Activated naive CD8-positive, alpha-beta T cell (primary cell): ENCODE results near the gene PAPOLB.

Experiments used
- H3K27ac Mint-ChIP-seq: one replicate; pipeline ENCODE4 v1.8.0; 2021; ENCODE audit warnings: mixed read lengths
- H3K27me3 Mint-ChIP-seq: one replicate; pipeline ENCODE4 v1.8.0; 2021; ENCODE audit warnings: mixed read lengths
- H3K36me3 Mint-ChIP-seq: one replicate; pipeline ENCODE4 v1.8.0; 2021; ENCODE audit warnings: mixed read lengths
- H3K4me1 Mint-ChIP-seq: one replicate; pipeline ENCODE4 v1.8.0; 2021; ENCODE audit warnings: low read depth, mixed read lengths
- H3K4me3 Mint-ChIP-seq: one replicate; pipeline ENCODE4 v1.8.0; 2021; ENCODE audit warnings: mild to moderate bottlenecking, mixed read lengths
- H3K9me3 Mint-ChIP-seq: one replicate; pipeline ENCODE4 v1.8.0; 2021; ENCODE audit warnings: low read depth, mixed read lengths

Gene PAPOLB

DNA sequence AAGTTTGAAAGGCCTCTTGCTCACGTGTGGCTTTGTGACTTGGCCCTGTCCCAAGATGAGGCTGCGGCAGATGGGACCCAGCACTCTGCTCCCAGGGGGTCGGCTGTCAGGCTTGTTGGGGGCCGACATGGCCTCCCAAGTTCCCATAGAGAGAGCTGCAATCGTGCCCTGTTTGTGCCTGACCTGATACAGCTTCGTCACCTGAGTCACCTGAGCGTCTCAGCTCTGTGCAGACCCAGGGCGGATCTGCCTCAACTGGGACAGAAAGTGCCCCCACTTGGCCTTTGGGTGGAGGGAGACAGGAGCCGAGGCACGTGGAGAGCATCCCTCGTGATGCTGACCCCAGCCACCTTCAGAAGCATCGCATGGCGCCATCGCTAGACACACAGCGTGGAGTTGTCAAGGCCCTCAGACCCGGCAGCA is 21.7 kb downstream of the PAPOLB start:
- Mint-ChIP-seq H3K36me3 (no peaks in the 10 kb centered on the region), H3K27me3 (no peaks in the 10 kb centered on the region), H3K4me1 (no peaks in the 10 kb centered on the region), H3K4me3 (no peak overlapping the region), H3K27ac (no peak overlapping the region), H3K9me3 (no peaks in the 10 kb centered on the region)

DNA sequence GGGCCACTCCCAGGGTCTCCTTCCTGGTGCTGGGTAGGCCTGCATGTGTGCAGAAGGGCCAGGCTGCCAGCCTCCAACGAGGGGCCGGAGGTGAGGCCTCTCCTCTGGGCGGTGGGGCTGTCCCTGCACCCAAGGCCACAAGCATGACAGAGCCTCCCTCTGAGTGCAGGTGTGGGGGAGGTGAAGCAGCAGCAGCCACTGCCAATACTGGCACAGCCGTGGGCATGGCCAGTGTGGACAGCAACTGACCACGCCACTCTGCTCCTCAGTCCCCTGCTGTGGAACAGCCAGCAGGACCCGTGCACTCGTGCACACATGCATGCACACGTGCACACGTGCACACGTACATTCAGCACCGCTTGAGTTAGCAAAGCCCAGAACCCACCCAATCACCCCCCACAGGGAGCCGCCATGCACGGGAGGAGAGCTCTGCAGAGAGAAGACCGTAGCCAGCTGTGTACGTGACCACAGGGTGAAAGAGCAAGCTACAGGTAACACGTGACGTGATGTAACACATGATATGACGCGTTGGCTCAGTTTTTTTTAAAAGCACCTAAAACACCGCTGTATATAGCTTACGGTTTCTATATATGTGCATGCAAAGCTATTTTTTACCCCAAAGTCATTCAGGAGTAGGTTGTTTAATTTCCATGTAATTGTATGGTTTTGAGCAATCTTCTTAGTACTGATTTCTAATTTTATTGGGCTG is 23.1 kb downstream of the PAPOLB start:
- Mint-ChIP-seq H3K36me3 (no peaks in the 10 kb centered on the region), H3K4me3 (no peak overlapping the region), H3K4me1 (no peaks in the 10 kb centered on the region), H3K27me3 (no peaks in the 10 kb centered on the region), H3K9me3 (no peaks in the 10 kb centered on the region), H3K27ac (no peak overlapping the region)

DNA sequence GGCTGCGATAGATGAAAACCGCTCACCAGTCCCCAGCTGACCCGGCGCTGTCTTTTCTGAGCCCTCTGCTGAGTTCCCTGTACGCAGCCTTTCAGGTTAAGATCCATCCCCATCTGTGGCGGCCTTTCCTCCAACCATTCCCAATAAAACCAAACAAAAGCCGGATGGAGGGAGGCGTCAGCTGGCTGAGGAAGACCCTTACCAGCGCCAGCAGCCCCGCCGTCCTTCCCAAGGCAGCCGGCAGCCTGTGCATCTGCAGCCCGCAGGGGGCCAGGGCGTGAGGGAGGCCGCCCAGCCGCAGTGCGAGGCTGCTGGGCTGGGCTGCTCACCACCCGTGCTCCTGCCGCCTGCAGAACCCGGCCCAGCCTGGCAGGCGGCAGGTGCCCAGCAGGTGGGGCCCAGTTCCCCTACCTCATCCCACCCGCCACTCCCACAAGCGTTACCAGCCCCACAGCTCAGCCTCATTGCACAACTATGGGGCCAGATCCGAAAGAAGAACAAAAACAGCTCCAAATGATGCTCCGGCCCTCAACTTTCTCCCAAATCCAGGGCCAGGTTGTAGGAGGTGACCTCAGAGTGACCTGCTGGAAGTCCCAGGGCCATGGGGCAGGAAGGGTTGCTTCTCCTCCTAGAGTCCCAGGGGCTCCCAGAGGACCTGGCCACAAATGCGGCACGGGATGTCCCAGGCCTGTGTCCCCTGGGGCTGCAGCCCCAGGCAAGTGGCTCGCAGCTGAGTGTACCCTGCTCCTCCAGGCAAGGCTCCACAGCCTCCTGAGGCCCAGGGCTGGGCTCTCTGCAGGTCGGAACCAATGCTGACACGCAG is 23.8 kb downstream of the PAPOLB start:
- no peak overlapping the region for H3K4me3 Mint-ChIP-seq
- no peaks in the 10 kb centered on the region for H3K9me3 Mint-ChIP-seq
- no peak overlapping the region for H3K27ac Mint-ChIP-seq
- H3K4me1 Mint-ChIP-seq: no peaks in the 10 kb centered on the region
- H3K36me3 Mint-ChIP-seq: no peaks in the 10 kb centered on the region
- H3K27me3 Mint-ChIP-seq: no peaks in the 10 kb centered on the region

DNA sequence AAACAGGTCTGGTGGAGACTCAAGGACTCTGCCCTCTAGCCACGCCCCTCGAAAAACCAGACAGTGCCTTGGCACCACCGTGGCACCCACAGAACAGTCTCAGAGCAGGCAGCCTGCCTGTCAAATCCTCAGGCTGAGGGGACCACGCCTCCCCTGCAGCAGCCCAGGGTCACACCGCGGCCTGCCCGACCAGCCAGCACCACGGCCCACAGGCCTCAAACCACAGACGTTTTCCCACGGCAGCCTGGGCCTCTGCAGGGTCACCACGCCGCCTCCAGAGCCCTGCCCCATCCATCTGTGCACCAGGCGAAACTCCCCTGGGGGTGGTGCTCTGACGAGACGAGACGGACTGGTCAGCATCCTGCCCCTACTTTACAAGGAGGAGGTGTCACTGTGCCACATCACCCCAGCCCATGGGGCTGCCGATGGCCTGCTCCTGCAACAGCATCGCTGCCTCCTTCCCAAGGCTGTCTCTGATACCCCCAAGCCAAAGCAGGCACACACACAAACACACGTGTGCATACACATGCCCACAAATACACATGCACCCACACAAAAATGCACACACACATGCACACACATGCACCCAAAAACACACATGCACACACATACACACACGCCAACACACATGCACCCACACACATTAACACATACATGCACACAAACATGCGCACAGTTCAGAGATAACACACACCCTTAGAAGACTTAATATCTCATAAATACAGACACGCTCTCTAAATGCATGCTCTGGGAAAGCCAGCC is 24.6 kb downstream of the PAPOLB start:
- H3K36me3 Mint-ChIP-seq: no peaks in the 10 kb centered on the region
- H3K4me3 Mint-ChIP-seq: no peak overlapping the region
- H3K9me3 Mint-ChIP-seq: no peaks in the 10 kb centered on the region
- H3K27me3 Mint-ChIP-seq: no peaks in the 10 kb centered on the region
- no peaks in the 10 kb centered on the region for H3K4me1 Mint-ChIP-seq
- no peak overlapping the region for H3K27ac Mint-ChIP-seq

DNA sequence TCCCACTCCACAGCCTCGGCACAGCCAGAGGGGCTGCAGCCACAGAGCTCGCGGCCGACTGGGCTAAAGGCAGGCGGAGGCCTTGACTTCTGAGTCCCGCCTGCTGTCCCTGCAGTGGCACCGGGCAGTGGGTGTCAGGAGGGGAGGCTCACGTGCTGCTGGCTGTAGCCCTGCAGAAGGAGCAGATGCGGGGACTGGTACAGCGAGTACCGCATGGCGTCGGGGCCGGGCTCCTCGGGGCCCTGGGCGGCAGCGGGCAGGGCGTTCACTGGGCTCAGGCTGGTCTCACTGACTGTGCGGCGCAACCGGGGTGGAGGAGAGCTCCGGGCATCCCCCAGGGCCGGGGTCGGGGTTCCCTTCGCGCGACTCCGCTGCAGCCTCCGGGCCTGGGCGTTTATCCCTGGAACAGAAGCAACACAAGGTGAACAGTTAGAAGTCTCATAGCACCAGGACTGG is 25.6 kb downstream of the PAPOLB start:
- H3K36me3 Mint-ChIP-seq: no peaks in the 10 kb centered on the region
- no peak overlapping the region for H3K27ac Mint-ChIP-seq
- no peaks in the 10 kb centered on the region for H3K9me3 Mint-ChIP-seq
- no peaks in the 10 kb centered on the region for H3K27me3 Mint-ChIP-seq
- no peaks in the 10 kb centered on the region for H3K4me1 Mint-ChIP-seq
- no peak overlapping the region for H3K4me3 Mint-ChIP-seq

DNA sequence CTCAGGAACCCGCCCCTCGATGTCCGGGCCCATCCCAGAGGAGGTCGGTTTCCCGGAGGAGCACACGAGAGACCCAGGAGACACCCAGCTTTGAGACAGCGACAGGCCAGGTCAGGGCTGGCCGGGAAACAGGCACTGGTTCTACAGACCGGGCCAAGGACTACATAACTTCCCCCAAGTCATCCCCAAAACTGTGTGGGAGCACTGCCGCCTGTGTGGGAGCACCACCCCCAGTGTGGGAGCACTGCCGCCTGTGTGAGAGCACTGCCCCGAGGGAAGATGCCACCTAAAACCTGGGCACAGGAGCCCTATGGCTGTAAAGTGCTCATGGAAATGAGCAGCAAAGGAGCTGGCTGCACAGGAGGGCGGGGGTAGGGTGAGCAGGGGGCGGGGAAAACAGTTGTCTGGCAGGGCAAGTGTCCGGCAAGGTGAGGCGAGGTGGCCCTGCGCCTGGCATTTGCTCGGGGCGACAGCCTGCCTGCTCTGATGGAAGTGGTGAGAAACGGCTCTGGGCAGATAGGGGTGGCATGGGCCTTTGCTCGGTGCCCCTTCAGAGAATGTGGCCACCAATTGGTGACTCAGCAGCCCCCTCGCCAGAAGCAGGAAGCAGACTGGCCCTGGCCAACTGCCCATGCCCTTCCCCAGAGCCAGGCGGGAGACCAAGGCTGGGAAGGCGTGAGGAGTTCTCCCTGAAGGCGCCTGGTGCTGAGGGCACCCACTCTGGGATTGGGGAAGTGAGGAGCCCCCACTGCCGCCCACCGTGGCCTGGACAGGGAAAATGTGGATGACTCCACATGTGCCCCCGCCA is 26.2 kb downstream of the PAPOLB start:
- Mint-ChIP-seq H3K4me1 (no peaks in the 10 kb centered on the region), H3K4me3 (no peak overlapping the region), H3K27me3 (no peaks in the 10 kb centered on the region), H3K27ac (no peak overlapping the region), H3K9me3 (no peaks in the 10 kb centered on the region), H3K36me3 (no peaks in the 10 kb centered on the region)

DNA sequence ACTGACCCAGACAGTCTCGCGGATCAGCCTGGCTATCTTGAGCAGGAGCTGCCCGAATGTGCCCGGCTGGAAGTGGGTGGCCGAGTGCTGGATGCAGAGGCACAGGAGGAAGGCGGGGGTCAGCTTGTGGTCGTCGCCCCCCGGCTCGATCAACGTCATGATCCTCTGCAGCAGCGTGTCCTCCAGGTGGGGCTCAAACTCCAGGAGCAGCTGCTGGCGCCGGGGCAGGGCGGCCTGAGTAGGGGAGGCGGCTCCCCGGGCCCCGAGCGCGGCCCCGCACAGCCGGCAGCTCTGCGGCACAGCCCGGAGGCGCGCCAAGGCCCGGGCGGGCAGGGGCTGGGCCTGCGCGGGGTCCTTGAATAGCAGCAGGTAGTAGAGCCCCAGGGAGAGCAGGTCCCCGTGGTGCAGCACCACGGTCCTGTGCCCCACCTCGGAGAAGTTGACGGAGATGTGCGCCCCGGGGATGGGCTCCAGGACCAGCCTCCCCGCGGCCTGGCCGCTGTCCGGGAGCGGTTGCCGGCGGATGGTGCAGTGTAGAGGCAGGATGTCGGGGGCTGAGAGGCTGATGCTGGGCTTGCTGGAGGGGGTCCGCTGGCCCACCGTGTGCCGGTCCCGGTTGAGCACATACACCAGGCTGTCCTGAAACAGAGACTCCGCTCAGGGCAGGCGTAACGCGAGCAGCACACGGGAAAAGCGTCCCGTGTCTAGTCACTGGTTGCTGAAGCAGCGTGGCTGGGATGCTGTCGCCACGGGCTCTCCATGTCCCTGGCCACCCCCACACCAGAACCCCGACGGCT is 27.0 kb downstream of the PAPOLB start:
- Mint-ChIP-seq H3K9me3 (no peaks in the 10 kb centered on the region), H3K36me3 (no peaks in the 10 kb centered on the region), H3K27ac (no peak overlapping the region), H3K4me3 (no peak overlapping the region), H3K27me3 (no peaks in the 10 kb centered on the region), H3K4me1 (peaks cover 4% of the 10 kb centered on the region)

DNA sequence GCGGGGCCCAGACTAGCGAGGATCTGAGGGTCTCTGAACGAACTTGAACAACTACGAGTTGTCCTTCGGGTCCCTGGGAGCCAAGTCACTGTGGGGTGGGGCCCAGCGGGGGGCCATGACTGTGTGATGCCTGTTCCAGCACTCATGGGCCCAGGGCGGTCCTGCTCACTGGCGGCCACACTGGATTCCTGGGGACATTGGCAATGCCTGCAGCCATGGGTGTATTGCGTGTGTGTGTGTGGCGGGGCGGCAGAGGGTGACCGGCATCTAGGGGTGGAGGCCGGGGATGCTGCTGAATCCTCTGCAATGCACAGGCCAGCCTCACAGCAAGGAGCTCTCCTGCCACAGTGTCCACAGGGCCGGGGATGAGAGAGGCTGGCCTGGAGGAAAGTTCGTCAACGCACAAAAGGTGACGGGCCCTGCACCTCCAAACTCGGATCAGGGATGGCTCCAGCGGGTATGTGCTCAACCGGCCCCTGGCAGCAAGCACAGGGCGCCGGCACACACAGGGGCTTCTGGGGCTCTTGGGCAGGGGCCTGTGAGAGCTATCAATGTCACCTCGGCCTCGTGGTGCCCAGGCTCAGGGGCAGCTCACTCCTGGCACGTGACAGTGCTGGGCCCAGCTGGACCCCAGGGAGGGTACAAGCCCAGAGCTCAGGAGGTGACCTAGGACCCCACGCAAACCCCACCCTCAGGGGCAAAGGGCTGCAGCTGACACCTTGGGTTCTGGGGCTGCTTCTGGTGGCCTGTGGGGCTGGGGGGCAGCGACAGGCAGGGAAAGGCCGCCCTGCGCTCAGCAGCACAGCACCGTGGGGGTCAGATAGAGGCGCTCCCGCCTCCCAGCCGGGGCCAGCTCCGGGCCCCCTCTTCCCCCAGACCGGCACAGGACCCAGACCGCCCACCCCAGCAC is 27.9 kb downstream of the PAPOLB start:
- H3K4me1 Mint-ChIP-seq: peaks cover 4% of the 10 kb centered on the region
- H3K36me3 Mint-ChIP-seq: no peaks in the 10 kb centered on the region
- no peaks in the 10 kb centered on the region for H3K27me3 Mint-ChIP-seq
- H3K9me3 Mint-ChIP-seq: no peaks in the 10 kb centered on the region
- H3K27ac Mint-ChIP-seq: no peak overlapping the region
- H3K4me3 Mint-ChIP-seq: no peak overlapping the region

DNA sequence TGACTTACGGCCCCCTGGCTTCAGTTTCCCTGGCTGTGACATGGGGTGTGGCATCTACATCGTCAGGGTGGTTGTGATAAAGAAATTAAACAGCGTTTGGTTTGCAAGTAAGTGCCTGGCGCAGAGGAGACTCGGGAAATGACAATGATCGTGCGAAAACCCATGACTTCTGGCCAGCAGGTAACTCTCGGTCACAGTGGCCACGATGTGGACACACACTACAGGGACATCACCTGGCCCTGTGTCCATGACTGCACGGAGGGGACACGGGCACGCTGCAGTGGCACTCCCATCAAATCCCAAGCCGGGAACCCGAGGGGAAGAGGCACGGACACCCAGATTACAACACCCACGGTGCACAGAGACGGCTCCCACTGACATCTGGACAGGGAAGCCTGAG is 28.7 kb downstream of the PAPOLB start:
- H3K36me3 Mint-ChIP-seq: no peaks in the 10 kb centered on the region
- no peak overlapping the region for H3K4me3 Mint-ChIP-seq
- no peaks in the 10 kb centered on the region for H3K27me3 Mint-ChIP-seq
- no peaks in the 10 kb centered on the region for H3K9me3 Mint-ChIP-seq
- H3K4me1 Mint-ChIP-seq: peaks cover 4% of the 10 kb centered on the region
- no peak overlapping the region for H3K27ac Mint-ChIP-seq

DNA sequence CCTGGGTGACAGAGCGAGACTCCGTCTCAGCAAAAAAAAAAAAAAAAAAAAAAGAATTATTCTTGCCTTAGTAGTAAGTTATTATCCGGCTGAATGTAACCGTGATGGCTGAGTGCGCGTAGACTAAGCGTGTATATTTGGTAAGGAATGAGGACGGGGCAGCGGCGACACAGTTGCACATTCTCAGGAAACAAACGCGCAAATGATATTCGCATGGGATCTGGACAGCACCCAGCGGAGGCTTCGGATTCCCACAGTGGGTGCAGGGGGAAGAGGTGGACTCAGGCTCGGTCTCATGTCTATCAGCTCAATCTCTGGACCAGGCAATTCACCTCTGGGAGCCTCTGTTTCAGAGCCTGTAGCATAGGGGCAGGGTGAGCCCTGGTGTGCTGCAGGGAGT is 29.1 kb downstream of the PAPOLB start:
- Mint-ChIP-seq H3K4me1 (peaks cover 4% of the 10 kb centered on the region), H3K27me3 (no peaks in the 10 kb centered on the region), H3K36me3 (no peaks in the 10 kb centered on the region), H3K27ac (no peak overlapping the region), H3K4me3 (no peak overlapping the region), H3K9me3 (no peaks in the 10 kb centered on the region)

DNA sequence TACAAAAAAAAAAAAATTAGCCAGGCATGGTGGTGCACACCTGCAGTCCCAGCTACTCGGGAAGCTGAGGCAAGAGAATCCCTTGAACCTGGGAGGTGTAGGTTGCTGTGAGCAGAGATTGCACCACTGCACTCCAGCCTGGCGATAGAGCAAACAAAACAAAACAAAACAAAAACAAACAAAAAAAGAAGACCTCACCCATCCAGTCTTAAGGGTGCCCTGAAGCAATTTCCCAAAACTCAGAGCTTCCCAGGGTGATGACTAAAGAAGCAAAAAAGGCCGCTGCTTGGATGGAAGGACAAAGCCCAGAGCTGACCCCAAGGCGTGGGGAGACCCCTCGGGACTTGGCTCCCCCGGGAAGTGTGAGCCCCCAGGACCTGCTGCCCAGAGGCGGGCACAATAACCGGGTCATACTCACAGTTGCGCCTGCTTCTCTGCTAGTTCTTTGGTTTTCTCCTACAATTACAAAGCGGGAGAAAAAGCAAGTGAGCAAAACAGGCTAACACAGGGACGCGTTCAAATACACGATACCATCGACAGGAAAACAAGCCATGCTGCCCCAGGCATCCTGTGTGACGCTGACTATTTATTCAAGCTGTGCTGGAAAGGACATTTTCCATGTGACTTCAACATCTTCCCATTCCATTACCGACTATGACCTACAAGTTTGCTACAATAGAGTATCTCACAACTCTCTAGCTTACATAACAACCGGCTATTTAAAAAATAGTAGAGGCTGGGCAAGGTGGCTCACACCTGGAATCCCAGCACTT is 29.9 kb downstream of the PAPOLB start:
- Mint-ChIP-seq H3K27me3 (no peaks in the 10 kb centered on the region), H3K4me1 (peaks cover 4% of the 10 kb centered on the region), H3K27ac (no peak overlapping the region), H3K4me3 (no peak overlapping the region), H3K36me3 (no peaks in the 10 kb centered on the region), H3K9me3 (no peaks in the 10 kb centered on the region)

DNA sequence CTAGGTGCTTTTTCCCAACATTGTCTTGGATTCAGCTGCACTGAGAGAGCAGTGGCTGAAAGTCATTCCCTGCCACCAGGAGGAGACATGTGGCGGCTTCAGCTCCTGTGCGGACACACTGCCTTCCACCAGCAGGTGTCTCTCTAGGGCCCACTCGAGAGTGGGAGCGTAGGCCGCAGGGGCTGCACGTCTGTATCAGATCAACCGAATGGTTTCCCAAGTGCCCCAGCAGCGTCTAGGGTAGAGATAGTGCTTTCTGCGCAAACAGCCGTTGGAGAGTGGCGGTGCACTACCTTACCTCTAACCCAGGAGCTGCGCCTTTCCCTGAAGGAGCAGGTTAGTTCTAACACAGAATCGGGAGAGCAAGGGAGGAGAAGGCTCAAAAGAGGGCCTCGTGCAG is 31.7 kb downstream of the PAPOLB start:
- Mint-ChIP-seq H3K27ac (no peak overlapping the region), H3K4me1 (peaks cover 4% of the 10 kb centered on the region), H3K9me3 (no peaks in the 10 kb centered on the region), H3K4me3 (no peak overlapping the region), H3K36me3 (no peaks in the 10 kb centered on the region), H3K27me3 (peaks cover 2% of the 10 kb centered on the region)
